ENCODE results near the gene CHP2. TPM values are rescaled to one million over a fixed set of nuclear protein-coding genes. Genes with fewer than 3 reads are reported as not detected.
"Not testable (repeated sequence)": the region's sequence is repeated elsewhere in the genome, so short reads cannot be mapped to it uniquely, and the experiment has no call there.

CHP2 gene
- total RNA-seq, 1 donor from 2014 or later = not detected

- peaks cover 63% of the 10 kb centered on the region for H3K27me3 Mint-ChIP-seq (ENCODE audit: low read depth)
- peaks cover 15% of the 10 kb centered on the region for H3K9me3 Mint-ChIP-seq
- no peak overlapping the region for H3K27ac Mint-ChIP-seq
- no peak for TF ChIP-seq CTCF (IDR thresholded peaks at IDR 0.05; ENCODE audit: unreplicated experiment)
- no peak for DNase-seq (ENCODE audit: low spot score in 2 of 2, unreplicated experiment in 2 of 2)
- H3K4me1 Mint-ChIP-seq = no peaks in the 10 kb centered on the region
- H3K4me3 Mint-ChIP-seq = no peak overlapping the region
- no peaks in the 10 kb centered on the region for H3K36me3 Mint-ChIP-seq
Observed at GRCh38 chr16:23710504-23710903, 44.3 kb upstream of the CHP2 start.

GRCh38 chr16:23711785-23712184 lies 43.0 kb upstream of the CHP2 start:
- Mint-ChIP-seq H3K27ac (no peak overlapping the region), H3K27me3 (ENCODE audit: low read depth) (peaks cover 72% of the 10 kb centered on the region), H3K4me3 (no peak overlapping the region), H3K36me3 (no peaks in the 10 kb centered on the region), H3K9me3 (peaks cover 15% of the 10 kb centered on the region), H3K4me1 (no peaks in the 10 kb centered on the region)
- no peak for DNase-seq (ENCODE audit: low spot score in 2 of 2, unreplicated experiment in 2 of 2)
- TF ChIP-seq CTCF (IDR thresholded peaks at IDR 0.05; ENCODE audit: unreplicated experiment) = no peak

GRCh38 chr16:23712976-23713375 lies 41.9 kb upstream of the CHP2 start, which contains the start of gene ERN2:
TSS of gene ERN2 (minus strand) at chr16:23713222. CDS start at chr16:23713187, 35 bp downstream.
- no peak for TF ChIP-seq CTCF (IDR thresholded peaks at IDR 0.05; ENCODE audit: unreplicated experiment)

GRCh38 chr16:23716484-23716883 lies 38.3 kb upstream of the CHP2 start:
- Mint-ChIP-seq H3K9me3 (peaks cover 3% of the 10 kb centered on the region), H3K36me3 (no peaks in the 10 kb centered on the region), H3K4me3 (no peak overlapping the region), H3K4me1 (no peaks in the 10 kb centered on the region), H3K27me3 (ENCODE audit: low read depth) (peaks cover 65% of the 10 kb centered on the region), H3K27ac (no peak overlapping the region)
- TF ChIP-seq CTCF (IDR thresholded peaks at IDR 0.05; ENCODE audit: unreplicated experiment) = no peak
- no peak for DNase-seq (ENCODE audit: low spot score in 2 of 2, unreplicated experiment in 2 of 2)

More at GRCh38 chr16:23712976-23713375, 41.9 kb upstream of the CHP2 start, which contains the start of gene ERN2:
- H3K4me3 Mint-ChIP-seq = no peak within 1 kb of the TSS
- peaks cover 79% of the 10 kb centered on the region for H3K27me3 Mint-ChIP-seq (ENCODE audit: low read depth)
- H3K9me3 Mint-ChIP-seq = peaks cover 15% of the 10 kb centered on the region
- H3K4me1 Mint-ChIP-seq = no peaks in the 10 kb centered on the region
- no peaks in the 10 kb centered on the region for H3K36me3 Mint-ChIP-seq
- no peak for DNase-seq (ENCODE audit: low spot score in 2 of 2, unreplicated experiment in 2 of 2)
- no peak within 1 kb of the TSS for H3K27ac Mint-ChIP-seq

- H3K27me3 Mint-ChIP-seq (ENCODE audit: low read depth) = peaks cover 12% of the 10 kb centered on the region
- not testable (repeated sequence) for H3K4me1 Mint-ChIP-seq; DNase-seq (ENCODE audit: low spot score in 2 of 2, unreplicated experiment in 2 of 2); H3K9me3 Mint-ChIP-seq; H3K36me3 Mint-ChIP-seq; H3K4me3 Mint-ChIP-seq; H3K27ac Mint-ChIP-seq
Observed at GRCh38 chr16:23722613-23723240, 32.1 kb upstream of the CHP2 start.

GRCh38 chr16:23724096-23724784 lies 30.6 kb upstream of the CHP2 start:
- H3K4me1 Mint-ChIP-seq = no peaks in the 10 kb centered on the region
- H3K27me3 Mint-ChIP-seq (ENCODE audit: low read depth) = peaks cover 3% of the 10 kb centered on the region
- H3K4me3 Mint-ChIP-seq = no peak overlapping the region
- H3K9me3 Mint-ChIP-seq = peaks cover 10% of the 10 kb centered on the region
- DNase-seq (ENCODE audit: low spot score in 2 of 2, unreplicated experiment in 2 of 2) = no peak
- H3K27ac Mint-ChIP-seq = no peak overlapping the region
- H3K36me3 Mint-ChIP-seq = no peaks in the 10 kb centered on the region
- no peak for TF ChIP-seq CTCF (IDR thresholded peaks at IDR 0.05; ENCODE audit: unreplicated experiment)

Measured in mesothelial cell of epicardium (in vitro differentiated cells).